Chondrocyte (in vitro differentiated cells): Measurements from ENCODE around the gene MAP2K1. TPM values are rescaled to one million over a fixed set of nuclear protein-coding genes. Genes with fewer than 3 reads are reported as not detected.

ENCODE experiments used
- DNase-seq: peaks from one replicate; pipeline ENCODE4 v3.0.0; 2021; ENCODE audit warnings: mixed read lengths, low spot score
- H3K27ac Mint-ChIP-seq: one replicate; pipeline ENCODE4 v1.8.0; 2021; ENCODE audit warnings: mild to moderate bottlenecking, moderate library complexity, mixed read lengths; ENCODE audit not compliant: unreplicated experiment
- H3K27me3 Mint-ChIP-seq: 2 replicates; pipeline ENCODE4 v1.8.0; 2021; ENCODE audit warnings: low read depth, mixed read lengths
- H3K36me3 Mint-ChIP-seq: 2 replicates; pipeline ENCODE4 v1.8.0; 2021; ENCODE audit warnings: low read depth, mixed read lengths
- H3K4me1 Mint-ChIP-seq: 2 replicates; pipeline ENCODE4 v1.8.0; 2021; ENCODE audit warnings: low read depth, mild to moderate bottlenecking, mixed read lengths
- H3K4me3 Mint-ChIP-seq: one replicate; pipeline ENCODE4 v1.8.0; 2021; ENCODE audit warnings: mild to moderate bottlenecking, moderate library complexity, mixed read lengths; ENCODE audit not compliant: unreplicated experiment
- H3K9me3 Mint-ChIP-seq: 2 replicates; pipeline ENCODE4 v1.8.0; 2021; ENCODE audit warnings: low read depth, mixed read lengths
- total RNA-seq: library from RNA; stranded (reverse); gene quantifications from 3 replicates; pipeline ENCODE4 v1.2.1, GENCODE V29; 2021
- TF ChIP-seq, protein P1 (sequence below): fragments of 200-600 bp; sonication (generic); IDR thresholded peaks from 2 replicates; pipeline ENCODE4 v1.5.0; 2021; ENCODE audit warnings: antibody characterized with exemption, mild to moderate bottlenecking, moderate library complexity

The MAP2K1 gene
- total RNA-seq, 1 donor from 2014 or later: 49.7 TPM

GRCh38 chr15:66419471-66419870, 32.8 kb downstream of the MAP2K1 start:
- Mint-ChIP-seq H3K27me3 (no peaks in the 10 kb centered on the region), H3K27ac (no peak overlapping the region), H3K4me1 (peaks cover 15% of the 10 kb centered on the region), H3K4me3 (no peak overlapping the region), H3K9me3 (no peaks in the 10 kb centered on the region), H3K36me3 (no peaks in the 10 kb centered on the region)
- TF ChIP-seq, protein P1, sequence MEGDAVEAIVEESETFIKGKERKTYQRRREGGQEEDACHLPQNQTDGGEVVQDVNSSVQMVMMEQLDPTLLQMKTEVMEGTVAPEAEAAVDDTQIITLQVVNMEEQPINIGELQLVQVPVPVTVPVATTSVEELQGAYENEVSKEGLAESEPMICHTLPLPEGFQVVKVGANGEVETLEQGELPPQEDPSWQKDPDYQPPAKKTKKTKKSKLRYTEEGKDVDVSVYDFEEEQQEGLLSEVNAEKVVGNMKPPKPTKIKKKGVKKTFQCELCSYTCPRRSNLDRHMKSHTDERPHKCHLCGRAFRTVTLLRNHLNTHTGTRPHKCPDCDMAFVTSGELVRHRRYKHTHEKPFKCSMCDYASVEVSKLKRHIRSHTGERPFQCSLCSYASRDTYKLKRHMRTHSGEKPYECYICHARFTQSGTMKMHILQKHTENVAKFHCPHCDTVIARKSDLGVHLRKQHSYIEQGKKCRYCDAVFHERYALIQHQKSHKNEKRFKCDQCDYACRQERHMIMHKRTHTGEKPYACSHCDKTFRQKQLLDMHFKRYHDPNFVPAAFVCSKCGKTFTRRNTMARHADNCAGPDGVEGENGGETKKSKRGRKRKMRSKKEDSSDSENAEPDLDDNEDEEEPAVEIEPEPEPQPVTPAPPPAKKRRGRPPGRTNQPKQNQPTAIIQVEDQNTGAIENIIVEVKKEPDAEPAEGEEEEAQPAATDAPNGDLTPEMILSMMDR: no peak
- no peak for DNase-seq

DNA sequence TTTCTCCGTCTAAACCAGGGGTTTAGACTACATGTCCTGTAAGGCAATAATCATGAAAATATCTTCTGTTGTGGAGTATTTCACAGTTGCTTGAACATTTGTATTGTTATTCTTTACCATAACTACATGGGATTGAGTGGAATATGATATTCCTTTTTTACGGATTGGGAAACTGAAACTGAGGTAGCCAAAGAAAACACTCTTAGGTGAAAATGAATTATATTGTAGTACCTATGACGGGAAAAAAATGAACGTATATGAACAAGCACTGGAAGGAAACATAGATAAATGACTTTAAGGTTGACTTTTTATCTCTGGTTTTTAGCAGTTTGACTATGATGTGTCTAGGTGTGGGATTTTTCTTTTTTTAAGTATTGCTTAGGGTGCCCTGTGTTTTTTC, 35.6 kb downstream of the MAP2K1 start:
- H3K9me3 Mint-ChIP-seq: no peaks in the 10 kb centered on the region
- peaks cover 9% of the 10 kb centered on the region for H3K4me1 Mint-ChIP-seq
- H3K36me3 Mint-ChIP-seq: peaks cover 2% of the 10 kb centered on the region
- TF ChIP-seq, protein P1: no peak
- H3K27ac Mint-ChIP-seq: no peak overlapping the region
- H3K4me3 Mint-ChIP-seq: no peak overlapping the region
- DNase-seq: no peak
- H3K27me3 Mint-ChIP-seq: no peaks in the 10 kb centered on the region

- no peaks in the 10 kb centered on the region for H3K27me3 Mint-ChIP-seq
- no peak for DNase-seq
- TF ChIP-seq, protein P1: no peak
- no peak overlapping the region for H3K4me3 Mint-ChIP-seq
- H3K36me3 Mint-ChIP-seq: peaks cover 2% of the 10 kb centered on the region
- H3K4me1 Mint-ChIP-seq: peaks cover under 1% of the 10 kb centered on the region
- no peak overlapping the region for H3K27ac Mint-ChIP-seq
- no peaks in the 10 kb centered on the region for H3K9me3 Mint-ChIP-seq
These were observed 36.4 kb downstream of the MAP2K1 start for GRCh38 chr15:66423149-66423548.

- Mint-ChIP-seq H3K9me3 (no peaks in the 10 kb centered on the region), H3K27ac (no peak overlapping the region), H3K4me3 (no peak overlapping the region), H3K4me1 (no peaks in the 10 kb centered on the region), H3K27me3 (no peaks in the 10 kb centered on the region), H3K36me3 (peaks cover 2% of the 10 kb centered on the region)
- TF ChIP-seq, protein P1: no peak
- no peak for DNase-seq
These were observed 38.4 kb downstream of the MAP2K1 start for GRCh38 chr15:66424963-66425612.

- H3K27ac Mint-ChIP-seq: no peak overlapping the region
- no peaks in the 10 kb centered on the region for H3K4me1 Mint-ChIP-seq
- peaks cover 2% of the 10 kb centered on the region for H3K36me3 Mint-ChIP-seq
- TF ChIP-seq, protein P1: no peak
- H3K4me3 Mint-ChIP-seq: no peak overlapping the region
- no peaks in the 10 kb centered on the region for H3K27me3 Mint-ChIP-seq
- H3K9me3 Mint-ChIP-seq: no peaks in the 10 kb centered on the region
- no peak for DNase-seq
These were observed 39.1 kb downstream of the MAP2K1 start for GRCh38 chr15:66425837-66426236.
